GM12878 (cell line): Measurements from ENCODE around the gene CACNA1D. TPM values are rescaled to one million over a fixed set of nuclear protein-coding genes. Genes with fewer than 3 reads are reported as not detected.

Source experiments
- BMI1 ChIP-seq: fragments of 450-650 bp; IDR thresholded peaks from 2 replicates; pipeline ENCODE4 v1.6.1; 2016; ENCODE audit warnings: mild to moderate bottlenecking, moderate library complexity, borderline replicate concordance
- CHD2 ChIP-seq: IDR thresholded peaks from 2 replicates; pipeline ENCODE4 v1.6.1; 2011; ENCODE audit warnings: low read depth, low read length, improper control_type of control experiment, borderline replicate concordance
- CUX1 ChIP-seq: IDR thresholded peaks from 2 replicates; pipeline ENCODE4 v1.6.1; 2012; ENCODE audit warnings: improper control_type of control experiment, low read depth, low read length; ENCODE audit not compliant: insufficient replicate concordance
- DPF2 ChIP-seq: fragments of 450-650 bp; IDR thresholded peaks from 2 replicates; pipeline ENCODE4 v1.6.1; 2017; ENCODE audit warnings: mild to moderate bottlenecking
- FOS ChIP-seq: IDR thresholded peaks from 3 replicates; pipeline ENCODE4 v1.6.1; 2011; ENCODE audit warnings: borderline replicate concordance; ENCODE audit not compliant: insufficient read length; ENCODE audit errors: extremely low read depth
- HDGF ChIP-seq: fragments of 450-650 bp; IDR thresholded peaks from 2 replicates; pipeline ENCODE4 v1.6.1; 2016; ENCODE audit warnings: antibody characterized with exemption
- IRF4 ChIP-seq: IDR thresholded peaks from 2 replicates; pipeline ENCODE4 v1.6.1; 2011; ENCODE audit warnings: low read depth, low read length
- JUNB ChIP-seq: IDR thresholded peaks from 2 replicates; pipeline ENCODE4 v1.6.1; 2016; ENCODE audit warnings: antibody characterized with exemption, mild to moderate bottlenecking
- JUND ChIP-seq: IDR thresholded peaks from 2 replicates; pipeline ENCODE4 v1.6.1; 2012; ENCODE audit warnings: low read depth, mild to moderate bottlenecking, low read length, improper control_type of control experiment, moderate library complexity
- KAT2A ChIP-seq: conservative IDR thresholded peaks from 2 replicates; pipeline ENCODE4 v1.6.1; 2011; ENCODE audit warnings: low read depth, low read length; ENCODE audit not compliant: control insufficient read depth
- KLF5 ChIP-seq: fragments of 450-650 bp; IDR thresholded peaks from 2 replicates; pipeline ENCODE4 v1.6.1; 2014; ENCODE audit warnings: mild to moderate bottlenecking; ENCODE audit not compliant: partially characterized antibody
- MTA3 ChIP-seq: IDR thresholded peaks from 2 replicates; pipeline ENCODE4 v1.6.1; 2012; ENCODE audit warnings: low read length, inconsistent platforms, borderline replicate concordance
- NBN ChIP-seq: fragments of 450-650 bp; IDR thresholded peaks from 2 replicates; pipeline ENCODE4 v1.6.1; 2016
- NFYA ChIP-seq: IDR thresholded peaks from 2 replicates; pipeline ENCODE4 v1.6.1; 2011; ENCODE audit warnings: low read depth, mild to moderate bottlenecking, low read length, improper control_type of control experiment, borderline replicate concordance
- NR2C1 ChIP-seq: fragments of 450-650 bp; IDR thresholded peaks from 2 replicates; pipeline ENCODE4 v1.6.1; 2017; ENCODE audit warnings: antibody characterized with exemption, mild to moderate bottlenecking, moderate library complexity
- PAX5 ChIP-seq: IDR thresholded peaks from 2 replicates; pipeline ENCODE4 v1.6.1; 2011; ENCODE audit warnings: low read depth, low read length, borderline replicate concordance
- PML ChIP-seq: IDR thresholded peaks from 2 replicates; pipeline ENCODE4 v1.6.1; 2012; ENCODE audit warnings: low read length, inconsistent platforms
- SIX5 ChIP-seq: IDR thresholded peaks from 2 replicates; pipeline ENCODE4 v1.6.1; 2011; ENCODE audit warnings: mild to moderate bottlenecking, low read depth, low read length, moderate library complexity; ENCODE audit not compliant: severe bottlenecking
- SMARCA5 ChIP-seq: fragments of 450-650 bp; IDR thresholded peaks from 2 replicates; pipeline ENCODE4 v1.6.1; 2017; ENCODE audit warnings: mild to moderate bottlenecking
- SP1 ChIP-seq: IDR thresholded peaks from one replicate; pipeline ENCODE4 v1.6.1; 2011; ENCODE audit warnings: low read depth, low read length
- SREBF2 ChIP-seq: IDR thresholded peaks from 2 replicates; pipeline ENCODE4 v1.6.1; 2012; ENCODE audit warnings: mild to moderate bottlenecking, low read length
- STAT3 ChIP-seq: IDR thresholded peaks from 2 replicates; pipeline ENCODE4 v1.6.1; 2011; ENCODE audit warnings: low read depth, low read length, improper control_type of control experiment
- ZBED1 ChIP-seq: IDR thresholded peaks from 2 replicates; pipeline ENCODE4 v1.6.1; 2016; ENCODE audit warnings: borderline replicate concordance
- ZNF24 ChIP-seq: fragments of 450-650 bp; IDR thresholded peaks from 2 replicates; pipeline ENCODE4 v1.6.1; 2017; ENCODE audit warnings: antibody characterized with exemption, mild to moderate bottlenecking
- ZNF274 ChIP-seq: IDR thresholded peaks from one replicate; pipeline ENCODE4 v1.8.0; 2011; ENCODE audit not compliant: insufficient read length, insufficient read depth
- ZNF622 ChIP-seq: fragments of 450-650 bp; IDR thresholded peaks from 2 replicates; pipeline ENCODE4 v1.6.1; 2017; ENCODE audit warnings: mild to moderate bottlenecking, inconsistent platforms
- polyA plus RNA-seq, 11 experiments: library from polyadenylated mRNA; depleted of rRNA in 4 of 11; unstranded in 6 of 11; stranded (reverse) in 5 of 11; fragments of >200 nt; fragmentation: Nextera tagmentation in 4 of 11; fragmentation: Illumina TruSeq in 1 of 11; extraction: Ambion mirVana in 4 of 11; extraction: Trizol in 1 of 11; gene quantifications; 1 replicate in 1 of 11; 2 replicates in 10 of 11; pipeline versions ENCODE4 v1.2.1 to v1.2.3, GENCODE V29; 2011 to 2016; ENCODE audit warnings: inconsistent platforms in 2 of 11, missing spikeins in 2 of 11, low read depth in 1 of 11
- total RNA-seq, 4 experiments: library from RNA; depleted of rRNA in 3 of 4; stranded (reverse); fragments of >200 nt in 3 of 4; fragmentation: Illumina TruSeq in 1 of 4; extraction: Trizol in 1 of 4; gene quantifications; 2 replicates each; pipeline versions ENCODE4 v1.2.1 to v1.2.3, GENCODE V29; 2013 to 2021
- TF ChIP-seq, protein P1 (sequence below): fragments of 450-650 bp; formaldehyde crosslinking; IDR thresholded peaks from 2 replicates; pipeline ENCODE4 v1.4.0; 2020; ENCODE audit warnings: mild to moderate bottlenecking, moderate library complexity

The CACNA1D gene
- total and polyA plus RNA-seq, 10 of the 15 experiments (the other 5 are each of a cell fraction or from before 2014, with no cell fraction given): 0.21 to 24.4 (median 1.6) TPM

GRCh38 chr3:53555068-53555588, 60.7 kb downstream of the CACNA1D start (continued):
- no peak for TF ChIP-seq KAT2A
- peak; percentile 25 for TF ChIP-seq CUX1
- no peak for TF ChIP-seq FOS
- TF ChIP-seq IRF4: peak; percentile 62; the same call in 1 of the 2 replicates
- 0 out of 2 replicates have a peak, but pooled peaks have one; percentile 43 for TF ChIP-seq HDGF
- TF ChIP-seq PAX5: no peak; the same call in 1 of the 2 replicates
- peak; percentile 64 for TF ChIP-seq NR2C1
- no peak for TF ChIP-seq ZNF622
- no peak for TF ChIP-seq PML
- 0 out of 2 replicates have a peak, but pooled peaks have one; percentile 12 for TF ChIP-seq CHD2
- peak; percentile 73 for TF ChIP-seq SP1
- TF ChIP-seq NFYA: no peak
- TF ChIP-seq SMARCA5: no peak
- TF ChIP-seq, protein P1, sequence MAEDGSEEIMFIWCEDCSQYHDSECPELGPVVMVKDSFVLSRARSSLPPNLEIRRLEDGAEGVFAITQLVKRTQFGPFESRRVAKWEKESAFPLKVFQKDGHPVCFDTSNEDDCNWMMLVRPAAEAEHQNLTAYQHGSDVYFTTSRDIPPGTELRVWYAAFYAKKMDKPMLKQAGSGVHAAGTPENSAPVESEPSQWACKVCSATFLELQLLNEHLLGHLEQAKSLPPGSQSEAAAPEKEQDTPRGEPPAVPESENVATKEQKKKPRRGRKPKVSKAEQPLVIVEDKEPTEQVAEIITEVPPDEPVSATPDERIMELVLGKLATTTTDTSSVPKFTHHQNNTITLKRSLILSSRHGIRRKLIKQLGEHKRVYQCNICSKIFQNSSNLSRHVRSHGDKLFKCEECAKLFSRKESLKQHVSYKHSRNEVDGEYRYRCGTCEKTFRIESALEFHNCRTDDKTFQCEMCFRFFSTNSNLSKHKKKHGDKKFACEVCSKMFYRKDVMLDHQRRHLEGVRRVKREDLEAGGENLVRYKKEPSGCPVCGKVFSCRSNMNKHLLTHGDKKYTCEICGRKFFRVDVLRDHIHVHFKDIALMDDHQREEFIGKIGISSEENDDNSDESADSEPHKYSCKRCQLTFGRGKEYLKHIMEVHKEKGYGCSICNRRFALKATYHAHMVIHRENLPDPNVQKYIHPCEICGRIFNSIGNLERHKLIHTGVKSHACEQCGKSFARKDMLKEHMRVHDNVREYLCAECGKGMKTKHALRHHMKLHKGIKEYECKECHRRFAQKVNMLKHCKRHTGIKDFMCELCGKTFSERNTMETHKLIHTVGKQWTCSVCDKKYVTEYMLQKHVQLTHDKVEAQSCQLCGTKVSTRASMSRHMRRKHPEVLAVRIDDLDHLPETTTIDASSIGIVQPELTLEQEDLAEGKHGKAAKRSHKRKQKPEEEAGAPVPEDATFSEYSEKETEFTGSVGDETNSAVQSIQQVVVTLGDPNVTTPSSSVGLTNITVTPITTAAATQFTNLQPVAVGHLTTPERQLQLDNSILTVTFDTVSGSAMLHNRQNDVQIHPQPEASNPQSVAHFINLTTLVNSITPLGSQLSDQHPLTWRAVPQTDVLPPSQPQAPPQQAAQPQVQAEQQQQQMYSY: no peak
- no peak for TF ChIP-seq SREBF2
- TF ChIP-seq ZNF24: peak; percentile 52; the same call in 1 of the 2 replicates
- TF ChIP-seq SIX5: no peak
- no peak for TF ChIP-seq ZBED1
- no peak for TF ChIP-seq ZNF274
- TF ChIP-seq MTA3: no peak
- TF ChIP-seq KLF5: no peak
- TF ChIP-seq JUND: no peak
- peak; percentile 88 for TF ChIP-seq JUNB
- TF ChIP-seq BMI1: peak; percentile 45; the same call in 1 of the 2 replicates
- TF ChIP-seq DPF2: peak; percentile 85
- TF ChIP-seq NBN: peak; percentile 93
- no peak for TF ChIP-seq STAT3
